SU-DHL-6 (cell line): ENCODE results near the gene NOVA2.

Experiments
- H2AFZ ChIP-seq: fragments of 200-600 bp; sonication (generic); 2 replicates; pipeline ENCODE4 v1.6.1; 2014; ENCODE audit warnings: low read depth, mild to moderate bottlenecking, moderate library complexity, mixed read lengths, antibody characterized with exemption, low read length; ENCODE audit not compliant: severe bottlenecking
- H3F3A ChIP-seq: fragments of 200-600 bp; shearing (Covaris generic); 2 replicates; pipeline ENCODE4 v1.6.0; 2016; ENCODE audit warnings: antibody characterized with exemption, mild to moderate bottlenecking; ENCODE audit not compliant: insufficient read depth
- H3K27ac ChIP-seq: fragments of 200-600 bp; sonication (generic); 2 replicates; pipeline ENCODE4 v1.5.1; 2016; ENCODE audit warnings: low read depth, mild to moderate bottlenecking, low read length, moderate library complexity, mixed read lengths
- H3K27me3 ChIP-seq: fragments of 200-600 bp; sonication (generic), shearing (Covaris generic); 2 replicates; pipeline ENCODE4 v1.6.0; 2014; ENCODE audit warnings: mild to moderate bottlenecking, low read length
- H3K36me3 ChIP-seq: fragments of 200-600 bp; sonication (generic); 2 replicates; pipeline ENCODE4 v1.6.1; 2014; ENCODE audit warnings: mild to moderate bottlenecking, low read length, mixed read lengths
- H3K4me2 ChIP-seq: fragments of 300-600, 200-600 bp; shearing (Covaris generic), sonication (generic); 2 replicates; pipeline ENCODE4 v1.6.0; 2014; ENCODE audit warnings: low read length, low read depth, mild to moderate bottlenecking; ENCODE audit not compliant: poor library complexity, severe bottlenecking
- H3K4me3 ChIP-seq: fragments of 200-600 bp; sonication (generic); 2 replicates; pipeline ENCODE4 v1.5.1; 2014; ENCODE audit warnings: antibody characterized with exemption, low read length, mild to moderate bottlenecking, mixed read lengths; ENCODE audit not compliant: insufficient read depth, poor library complexity, severe bottlenecking
- H3K79me2 ChIP-seq: fragments of 200-600 bp; sonication (generic); 2 replicates; pipeline ENCODE4 v1.6.1; 2014; ENCODE audit warnings: mild to moderate bottlenecking, low read length, moderate library complexity; ENCODE audit not compliant: insufficient read depth
- H3K9ac ChIP-seq: fragments of 200-600 bp; sonication (generic); 2 replicates; pipeline ENCODE4 v1.7.0; 2014; ENCODE audit warnings: mild to moderate bottlenecking, low read length
- H3K9me2 ChIP-seq: fragments of 200-600 bp; sonication (generic); replicated peaks from 2 replicates; pipeline ENCODE4 v1.6.1; 2014; ENCODE audit warnings: low read length; ENCODE audit not compliant: insufficient read depth
- H3K9me3 ChIP-seq: fragments of 200-600 bp; sonication (generic); 2 replicates; pipeline ENCODE4 v1.6.1; 2014; ENCODE audit warnings: low read length, mixed read lengths; ENCODE audit not compliant: insufficient read depth
- H4K20me1 ChIP-seq: fragments of 200-600 bp; sonication (generic); 2 replicates; pipeline ENCODE4 v1.6.1; 2014; ENCODE audit warnings: low read depth, mild to moderate bottlenecking, antibody characterized with exemption, low read length, moderate library complexity, mixed read lengths
- EZH2phosphoT487 ChIP-seq: fragments of 200-600 bp; sonication (generic), shearing (Covaris generic); conservative IDR thresholded peaks from 2 replicates; pipeline ENCODE4 v1.6.1; 2018; ENCODE audit warnings: mild to moderate bottlenecking, antibody characterized with exemption, low read length, moderate library complexity, mixed read lengths
- TF ChIP-seq, protein P1 (sequence below): fragments of 200-600 bp; sonication (generic); IDR thresholded peaks from one replicate; pipeline ENCODE4 v1.5.1; 2017; ENCODE audit warnings: antibody characterized with exemption, mild to moderate bottlenecking, low read length, moderate library complexity; ENCODE audit not compliant: insufficient read depth, poor library complexity, severe bottlenecking

NOVA2 gene

DNA sequence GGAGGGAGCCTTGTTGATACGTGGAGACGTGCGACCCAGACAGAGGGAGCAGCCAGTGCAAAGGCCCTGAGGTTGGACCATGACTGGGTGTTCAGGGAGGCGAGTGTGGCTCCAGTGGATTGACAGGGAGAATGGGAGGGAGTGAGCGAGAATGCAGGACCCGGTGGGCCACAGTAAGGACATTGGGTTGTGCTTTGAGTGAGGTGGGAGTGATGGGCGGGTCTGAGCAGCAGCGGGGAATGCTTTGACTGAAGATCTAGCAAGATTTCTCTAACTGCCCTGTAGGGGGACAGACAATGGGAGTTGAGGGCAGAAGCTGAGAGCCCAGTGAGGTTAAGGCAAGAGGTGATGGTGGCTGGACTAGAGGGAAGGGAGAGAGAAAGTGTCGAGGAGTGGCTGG lies 51.4 kb downstream of the NOVA2 start:
- no peaks in the 10 kb centered on the region for H3K36me3 ChIP-seq
- no peaks in the 10 kb centered on the region for H3K9me3 ChIP-seq
- H3K4me2 ChIP-seq = no peak overlapping the region
- H2AFZ ChIP-seq = no peak overlapping the region
- H3K79me2 ChIP-seq = no peaks in the 10 kb centered on the region
- no peaks in the 10 kb centered on the region for H3F3A ChIP-seq
- no peaks in the 10 kb centered on the region for H3K9me2 ChIP-seq
- H3K27ac ChIP-seq = no peak overlapping the region
- no peak overlapping the region for H3K4me3 ChIP-seq
- TF ChIP-seq, protein P1, sequence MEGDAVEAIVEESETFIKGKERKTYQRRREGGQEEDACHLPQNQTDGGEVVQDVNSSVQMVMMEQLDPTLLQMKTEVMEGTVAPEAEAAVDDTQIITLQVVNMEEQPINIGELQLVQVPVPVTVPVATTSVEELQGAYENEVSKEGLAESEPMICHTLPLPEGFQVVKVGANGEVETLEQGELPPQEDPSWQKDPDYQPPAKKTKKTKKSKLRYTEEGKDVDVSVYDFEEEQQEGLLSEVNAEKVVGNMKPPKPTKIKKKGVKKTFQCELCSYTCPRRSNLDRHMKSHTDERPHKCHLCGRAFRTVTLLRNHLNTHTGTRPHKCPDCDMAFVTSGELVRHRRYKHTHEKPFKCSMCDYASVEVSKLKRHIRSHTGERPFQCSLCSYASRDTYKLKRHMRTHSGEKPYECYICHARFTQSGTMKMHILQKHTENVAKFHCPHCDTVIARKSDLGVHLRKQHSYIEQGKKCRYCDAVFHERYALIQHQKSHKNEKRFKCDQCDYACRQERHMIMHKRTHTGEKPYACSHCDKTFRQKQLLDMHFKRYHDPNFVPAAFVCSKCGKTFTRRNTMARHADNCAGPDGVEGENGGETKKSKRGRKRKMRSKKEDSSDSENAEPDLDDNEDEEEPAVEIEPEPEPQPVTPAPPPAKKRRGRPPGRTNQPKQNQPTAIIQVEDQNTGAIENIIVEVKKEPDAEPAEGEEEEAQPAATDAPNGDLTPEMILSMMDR = no peak
- no peak for TF ChIP-seq EZH2phosphoT487
- H3K27me3 ChIP-seq = no peaks in the 10 kb centered on the region
- H3K9ac ChIP-seq = no peak overlapping the region
- no peaks in the 10 kb centered on the region for H4K20me1 ChIP-seq

DNA sequence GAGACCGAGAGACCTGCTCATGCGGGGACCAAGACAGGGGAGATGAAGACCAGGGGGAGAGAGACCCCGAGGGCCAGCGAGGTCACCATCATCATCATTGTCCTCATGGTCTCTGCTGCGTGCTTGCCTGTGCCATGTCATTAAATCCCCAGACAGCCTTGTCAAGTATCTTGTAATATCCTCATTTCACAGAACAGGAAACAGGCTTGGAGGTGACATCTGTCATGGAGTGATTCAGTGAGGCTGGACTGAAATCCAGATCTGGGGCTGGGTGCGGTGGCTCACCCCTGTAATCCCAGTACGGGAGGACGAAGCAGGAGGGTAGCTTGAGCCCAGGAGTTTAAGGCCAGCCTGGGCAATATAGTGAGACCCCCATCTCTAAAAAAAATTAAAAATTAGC lies 53.2 kb downstream of the NOVA2 start:
- H3K27ac ChIP-seq = no peak overlapping the region
- no peaks in the 10 kb centered on the region for H3K9me2 ChIP-seq
- H3K9me3 ChIP-seq = no peaks in the 10 kb centered on the region
- no peak overlapping the region for H3K4me2 ChIP-seq
- H3K36me3 ChIP-seq = no peaks in the 10 kb centered on the region
- no peak overlapping the region for H3K9ac ChIP-seq
- H4K20me1 ChIP-seq = no peaks in the 10 kb centered on the region
- no peaks in the 10 kb centered on the region for H3F3A ChIP-seq
- H3K4me3 ChIP-seq = no peak overlapping the region
- H3K27me3 ChIP-seq = no peaks in the 10 kb centered on the region
- H2AFZ ChIP-seq = no peak overlapping the region
- TF ChIP-seq, protein P1 = no peak
- no peak for TF ChIP-seq EZH2phosphoT487
- H3K79me2 ChIP-seq = no peaks in the 10 kb centered on the region

DNA sequence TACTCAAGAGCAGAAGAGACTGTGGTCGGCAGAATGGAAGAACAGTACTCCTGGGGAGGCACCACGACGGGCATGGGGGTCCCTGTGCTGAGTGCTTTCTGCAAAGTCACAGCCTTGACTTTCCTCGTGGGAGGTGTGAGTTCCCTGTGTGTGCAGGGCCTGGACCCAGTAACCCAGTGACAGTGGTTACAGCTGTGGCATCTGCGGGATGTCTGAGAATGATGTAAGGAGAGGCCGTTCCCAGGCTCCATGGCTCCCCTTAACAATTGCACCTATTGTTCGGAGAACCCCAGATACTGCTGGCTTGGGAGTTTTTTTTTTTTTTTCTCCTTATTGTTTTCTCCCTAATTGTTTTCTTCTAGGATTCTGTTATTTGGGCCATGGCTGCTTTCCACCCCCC lies 54.0 kb downstream of the NOVA2 start:
- Histone ChIP-seq H3K9ac (no peak overlapping the region), H3F3A (no peaks in the 10 kb centered on the region), H4K20me1 (no peaks in the 10 kb centered on the region), H3K9me2 (no peaks in the 10 kb centered on the region), H3K27me3 (no peaks in the 10 kb centered on the region), H3K36me3 (no peaks in the 10 kb centered on the region), H3K4me2 (no peak overlapping the region), H3K4me3 (no peak overlapping the region), H3K27ac (no peak overlapping the region), H3K79me2 (no peaks in the 10 kb centered on the region), H3K9me3 (no peaks in the 10 kb centered on the region), H2AFZ (no peak overlapping the region)
- TF ChIP-seq, protein P1 = no peak

DNA sequence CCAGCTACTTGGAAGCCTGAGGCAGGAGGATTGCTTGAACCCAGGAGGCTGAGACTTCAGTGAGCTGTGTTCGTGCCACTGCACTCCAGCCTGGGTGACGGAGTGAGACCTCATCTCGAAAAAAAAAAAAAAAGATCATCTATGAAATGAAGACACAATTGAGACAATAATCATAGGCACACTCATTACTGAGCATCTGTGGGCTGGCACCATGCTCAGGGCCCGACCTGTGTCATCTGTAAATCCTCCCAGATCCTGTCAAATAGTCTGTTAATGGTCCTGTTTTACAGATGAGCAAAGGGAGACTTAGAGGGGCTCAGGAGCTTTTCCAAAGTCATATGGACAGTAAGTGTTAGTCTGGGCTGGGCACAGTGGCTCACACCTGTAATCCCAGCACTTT lies 54.9 kb downstream of the NOVA2 start:
- Histone ChIP-seq H3K27ac (no peak overlapping the region), H3K9ac (no peak overlapping the region), H3K9me2 (no peaks in the 10 kb centered on the region), H2AFZ (no peak overlapping the region), H3K79me2 (no peaks in the 10 kb centered on the region), H3K4me3 (no peak overlapping the region), H3F3A (no peaks in the 10 kb centered on the region), H3K36me3 (no peaks in the 10 kb centered on the region), H3K9me3 (no peaks in the 10 kb centered on the region), H3K27me3 (no peaks in the 10 kb centered on the region), H4K20me1 (no peaks in the 10 kb centered on the region), H3K4me2 (no peak overlapping the region)
- no peak for TF ChIP-seq EZH2phosphoT487
- TF ChIP-seq, protein P1 = no peak
